ENCODE measurements around the gene HTATIP2. TPM values are rescaled to one million over a fixed set of nuclear protein-coding genes. Genes with fewer than 3 reads are reported as not detected.

The HTATIP2 gene
- total and polyA plus RNA-seq, 4 donors, result 16.5 to 93.6 (median 64.1) TPM

GRCh38 chr11:20388096-20389055 lies 24.9 kb downstream of the HTATIP2 start:
- WGBS, result 20% methylated on average over 25 of the region's 25 CpGs
- Histone ChIP-seq H3K9me3 (ENCODE audit: control insufficient read depth in 4 of 4, low read length in 3 of 4) (no peaks in the 10 kb centered on the region), H3K9ac (ENCODE audit: low read depth in 1 of 2, low read length in 2 of 2) (peak overlapping the region; percentile 17 to 93), H3K4me3 (ENCODE audit: low read depth in 1 of 3, low read length in 3 of 3) (peak overlapping the region; percentile 76 to 82 (median 81)), H3K36me3 (ENCODE audit: control insufficient read depth in 4 of 4, insufficient read depth in 3 of 4, low read depth in 1 of 4, low read length in 3 of 4) (peaks cover 0 to 11% (median 3%) of the 10 kb centered on the region in 4 donors), H3K4me1 (ENCODE audit: control insufficient read depth in 4 of 4, insufficient read depth in 4 of 4, low read length in 3 of 4) (peaks cover 0 to 15% (median 3%) of the 10 kb centered on the region in 4 donors), H3K27me3 (ENCODE audit: control insufficient read depth in 4 of 4, insufficient read depth in 4 of 4, low read length in 3 of 4) (no peaks in the 10 kb centered on the region), H3K27ac (ENCODE audit: low read depth in 1 of 2, low read length in 2 of 2) (peak overlapping the region; percentile 78 to 85)
- no peak for DNase-seq (ENCODE audit: low spot score)
- no peak for TF ChIP-seq YY1 (IDR thresholded peaks at IDR 0.05)
- TF ChIP-seq TAF1 (conservative IDR thresholded peaks at IDR 0.05), result no peak
- no peak for TF ChIP-seq GABPA (IDR thresholded peaks at IDR 0.05 in 1 of 2, conservative IDR thresholded peaks at IDR 0.05 in 1 of 2)
- TF ChIP-seq JUND (IDR thresholded peaks at IDR 0.05), result no peak
- TF ChIP-seq RXRA (IDR thresholded peaks at IDR 0.05), result no peak
- no peak for TF ChIP-seq FOXA1 (IDR thresholded peaks at IDR 0.05)
- no peak for TF ChIP-seq NR2F2 (IDR thresholded peaks at IDR 0.05)
- TF ChIP-seq HNF4A (conservative IDR thresholded peaks at IDR 0.05), result no peak
- TF ChIP-seq HNF4G (IDR thresholded peaks at IDR 0.05), result no peak
- no peak for TF ChIP-seq CTCF (IDR thresholded peaks at IDR 0.05; ENCODE audit: low read depth, low read length, missing input control)
- TF ChIP-seq ZBTB33 (IDR thresholded peaks at IDR 0.05), result no peak
- no peak for TF ChIP-seq MAX (IDR thresholded peaks at IDR 0.05)

- Histone ChIP-seq H3K9ac (ENCODE audit: low read depth in 1 of 2, low read length in 2 of 2) (no peak overlapping the region), H3K27ac (ENCODE audit: low read depth in 1 of 2, low read length in 2 of 2) (no peak overlapping the region), H3K27me3 (ENCODE audit: control insufficient read depth in 4 of 4, insufficient read depth in 4 of 4, low read length in 3 of 4) (no peaks in the 10 kb centered on the region), H3K36me3 (ENCODE audit: control insufficient read depth in 4 of 4, insufficient read depth in 3 of 4, low read depth in 1 of 4, low read length in 3 of 4) (peaks cover 0 to 13% (median 7%) of the 10 kb centered on the region in 4 donors), H3K9me3 (ENCODE audit: control insufficient read depth in 4 of 4, low read length in 3 of 4) (no peaks in the 10 kb centered on the region), H3K4me3 (ENCODE audit: low read depth in 1 of 3, low read length in 3 of 3) (no peak overlapping the region), H3K4me1 (ENCODE audit: control insufficient read depth in 4 of 4, insufficient read depth in 4 of 4, low read length in 3 of 4) (no peaks in the 10 kb centered on the region)
- WGBS, result 73% methylated on average over 3 of the region's 3 CpGs
- DNase-seq (ENCODE audit: low spot score), result no peak
- TF ChIP-seq MAX (IDR thresholded peaks at IDR 0.05) (no peak), TAF1 (conservative IDR thresholded peaks at IDR 0.05) (no peak), ZBTB33 (IDR thresholded peaks at IDR 0.05) (no peak), FOXA2 (IDR thresholded peaks at IDR 0.05) (no peak), RAD21 (IDR thresholded peaks at IDR 0.05) (peak; percentile 77 to 82), RXRA (IDR thresholded peaks at IDR 0.05) (no peak), HNF4G (IDR thresholded peaks at IDR 0.05) (no peak), CTCF (IDR thresholded peaks at IDR 0.05; ENCODE audit: low read depth, low read length, missing input control) (peak; percentile 65), ATF3 (IDR thresholded peaks at IDR 0.05) (no peak), GABPA (IDR thresholded peaks at IDR 0.05 in 1 of 2, conservative IDR thresholded peaks at IDR 0.05 in 1 of 2) (no peak), EGR1 (IDR thresholded peaks at IDR 0.05; ENCODE audit: low read depth in 2 of 2) (no peak), FOXA1 (IDR thresholded peaks at IDR 0.05) (no peak), YY1 (IDR thresholded peaks at IDR 0.05) (no peak)
Observed at GRCh38 chr11:20397281-20397680, 33.8 kb downstream of the HTATIP2 start.
